ENCODE data around the gene ICAM1. TPM values are rescaled to one million over a fixed set of nuclear protein-coding genes. Genes with fewer than 3 reads are reported as not detected.

Gene ICAM1
- total RNA-seq, 2 donors from 2014 or later: 7.3 to 68.9 TPM

DNA sequence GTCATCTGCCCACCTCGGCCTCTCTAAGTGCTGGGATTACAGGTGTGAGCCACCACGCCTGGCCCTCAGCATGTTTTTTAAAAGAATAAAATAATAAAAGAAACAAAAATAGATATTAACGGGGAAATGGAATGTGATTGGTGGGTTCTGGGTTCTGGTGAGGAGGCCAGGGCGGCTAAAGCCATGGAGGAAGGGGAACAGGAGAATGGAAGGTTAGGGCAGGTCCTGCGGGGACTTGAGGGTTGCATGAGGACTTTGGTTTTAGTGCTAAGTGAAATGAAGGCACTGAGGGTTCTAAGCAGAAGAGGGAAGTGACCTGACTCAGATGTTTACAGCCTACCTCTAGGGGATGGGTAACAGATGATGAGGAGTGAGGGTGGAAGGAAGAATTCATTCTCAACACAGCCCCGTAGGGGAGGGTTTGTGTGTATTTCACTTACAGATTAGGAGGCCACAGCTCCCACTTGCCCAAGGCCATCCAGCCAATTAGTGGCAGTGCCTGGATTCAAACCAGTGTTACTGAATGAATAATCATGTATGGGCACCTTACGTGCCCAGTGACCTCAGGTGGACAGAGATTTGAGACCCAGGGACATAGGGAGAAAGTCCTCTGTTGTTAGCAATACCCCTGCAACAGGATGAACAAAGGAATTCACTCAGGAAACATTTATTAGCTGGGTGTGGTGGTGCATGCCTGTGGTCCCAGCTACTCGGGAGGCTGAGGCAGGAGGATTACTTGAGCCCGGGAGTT, 25.6 kb upstream of the ICAM1 start:
- TF ChIP-seq, protein P1, sequence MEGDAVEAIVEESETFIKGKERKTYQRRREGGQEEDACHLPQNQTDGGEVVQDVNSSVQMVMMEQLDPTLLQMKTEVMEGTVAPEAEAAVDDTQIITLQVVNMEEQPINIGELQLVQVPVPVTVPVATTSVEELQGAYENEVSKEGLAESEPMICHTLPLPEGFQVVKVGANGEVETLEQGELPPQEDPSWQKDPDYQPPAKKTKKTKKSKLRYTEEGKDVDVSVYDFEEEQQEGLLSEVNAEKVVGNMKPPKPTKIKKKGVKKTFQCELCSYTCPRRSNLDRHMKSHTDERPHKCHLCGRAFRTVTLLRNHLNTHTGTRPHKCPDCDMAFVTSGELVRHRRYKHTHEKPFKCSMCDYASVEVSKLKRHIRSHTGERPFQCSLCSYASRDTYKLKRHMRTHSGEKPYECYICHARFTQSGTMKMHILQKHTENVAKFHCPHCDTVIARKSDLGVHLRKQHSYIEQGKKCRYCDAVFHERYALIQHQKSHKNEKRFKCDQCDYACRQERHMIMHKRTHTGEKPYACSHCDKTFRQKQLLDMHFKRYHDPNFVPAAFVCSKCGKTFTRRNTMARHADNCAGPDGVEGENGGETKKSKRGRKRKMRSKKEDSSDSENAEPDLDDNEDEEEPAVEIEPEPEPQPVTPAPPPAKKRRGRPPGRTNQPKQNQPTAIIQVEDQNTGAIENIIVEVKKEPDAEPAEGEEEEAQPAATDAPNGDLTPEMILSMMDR (IDR thresholded peaks at IDR 0.05): no peak
- no peak for TF ChIP-seq POLR2A (IDR thresholded peaks at IDR 0.05)
- no peaks in the 10 kb centered on the region for H3K27me3 ChIP-seq
- intact Hi-C loops (cut with DNase I): loop anchor here (5.0 kb wide), 1 partner anchor 313 kb away; no protein-coding TSS in a partner anchor
- no peaks in the 10 kb centered on the region for H3K36me3 ChIP-seq (replicated peaks in 1 of 2; ENCODE audit: insufficient read depth in 1 of 2, low read depth in 2 of 2)
- H3K4me1 ChIP-seq: peaks cover 3% of the 10 kb centered on the region
- no peaks in the 10 kb centered on the region for H3K9me3 ChIP-seq
- ATAC-seq (no peak), DNase-seq (no peak)
- no peak overlapping the region for H3K27ac ChIP-seq
- WGBS, 2 donors: 64 to 72% methylated on average over 9 of the region's 9 CpGs
- H3K4me3 ChIP-seq: no peak overlapping the region

DNA sequence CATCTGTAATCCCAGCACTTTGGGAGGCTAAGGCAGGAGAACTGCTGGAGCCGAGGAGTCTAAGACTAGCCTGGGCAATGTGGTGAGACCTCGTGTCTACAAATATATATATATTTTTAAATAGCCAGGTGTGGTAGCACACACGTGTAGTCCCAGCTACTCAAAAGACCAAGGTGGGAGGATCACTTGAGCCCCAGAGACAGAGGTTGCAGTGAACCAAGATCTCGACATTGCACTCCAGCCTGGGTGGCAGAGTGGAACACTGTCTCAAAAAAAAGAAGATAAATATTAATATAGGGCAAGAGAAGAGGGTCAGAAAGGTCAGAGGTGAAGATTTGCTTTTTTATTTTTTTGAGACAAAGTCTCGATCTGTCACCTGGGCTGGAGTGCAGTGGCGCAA, 24.4 kb upstream of the ICAM1 start:
- no peaks in the 10 kb centered on the region for H3K27me3 ChIP-seq
- H3K9me3 ChIP-seq: no peaks in the 10 kb centered on the region
- ATAC-seq (no peak), DNase-seq (no peak)
- WGBS, 2 donors: 62 to 76% methylated on average over 6 of the region's 6 CpGs
- TF ChIP-seq POLR2A (IDR thresholded peaks at IDR 0.05): no peak
- TF ChIP-seq, protein P1 (IDR thresholded peaks at IDR 0.05): no peak
- intact Hi-C loops (cut with DNase I): loop anchor here (5.0 kb wide), 1 partner anchor 314 kb away; no protein-coding TSS in a partner anchor
- H3K27ac ChIP-seq: no peak overlapping the region
- H3K4me1 ChIP-seq: peaks cover 10% of the 10 kb centered on the region
- no peaks in the 10 kb centered on the region for H3K36me3 ChIP-seq (replicated peaks in 1 of 2; ENCODE audit: insufficient read depth in 1 of 2, low read depth in 2 of 2)
- no peak overlapping the region for H3K4me3 ChIP-seq

DNA sequence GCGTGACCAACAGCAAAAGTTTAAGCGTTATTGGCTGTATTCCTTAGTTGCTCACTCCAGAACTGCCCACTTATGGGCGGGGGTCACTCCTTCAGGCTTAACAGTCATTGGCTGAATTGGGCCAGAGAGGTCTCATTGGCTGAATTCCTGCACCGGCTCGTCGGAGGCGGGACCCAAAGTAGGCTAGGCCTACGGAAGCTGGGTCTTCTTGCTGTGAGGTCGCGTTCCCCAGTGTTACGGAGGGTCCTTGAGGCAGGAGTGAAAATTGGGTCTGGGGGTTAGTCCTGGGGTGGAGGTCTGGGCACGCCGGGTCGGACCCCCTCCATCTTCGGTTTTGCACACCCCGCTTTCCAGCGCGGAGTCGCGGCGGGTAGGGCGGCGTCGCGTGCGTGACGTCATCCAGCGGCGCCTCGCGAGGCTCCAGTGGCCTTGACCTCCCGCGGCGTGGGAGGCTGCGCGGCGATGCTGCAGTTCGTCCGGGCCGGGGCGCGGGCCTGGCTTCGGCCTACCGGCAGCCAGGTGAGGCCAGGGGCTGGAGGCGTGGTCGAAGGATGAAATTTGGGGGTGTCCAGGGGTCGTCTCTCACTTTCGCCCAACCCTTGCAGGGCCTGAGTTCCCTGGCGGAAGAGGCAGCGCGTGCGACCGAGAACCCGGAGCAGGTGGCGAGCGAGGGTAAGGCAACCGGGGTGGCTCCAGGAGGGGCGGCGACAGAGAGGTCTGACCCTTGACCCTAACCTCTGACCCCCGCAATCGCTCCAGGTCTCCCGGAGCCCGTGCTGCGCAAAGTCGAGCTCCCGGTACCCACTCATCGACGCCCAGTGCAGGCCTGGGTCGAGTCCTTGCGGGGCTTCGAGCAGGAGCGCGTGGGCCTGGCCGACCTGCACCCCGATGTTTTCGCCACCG, 18.9 kb upstream of the ICAM1 start, which contains the start of gene MRPL4:
Gene MRPL4 (plus strand): TSS at position 423 of the 903 bp plus-strand sequence. CDS start 40 bp downstream, at position 463.
- peak within 1 kb of the TSS; percentile 81 to 96 for H3K4me3 ChIP-seq
- peak; percentile 96 to 99 (median 97) for DNase-seq
- WGBS, 2 donors: 0 to 1% methylated on average over 13 to 76 of the region's 77 CpGs
- intact Hi-C loops (cut with DNase I): no loop called here
- no peaks in the 10 kb centered on the region for H3K27me3 ChIP-seq
- no peaks in the 10 kb centered on the region for H3K9me3 ChIP-seq
- TF ChIP-seq POLR2A (IDR thresholded peaks at IDR 0.05): peak in 2 of 3 donors; percentile 60 to 68
- TF ChIP-seq, protein P1 (IDR thresholded peaks at IDR 0.05): peak in 1 of 7 experiments; percentile 16
- peak within 1 kb of the TSS; percentile 60 to 90 (median 72) for H3K27ac ChIP-seq
- peaks cover 19% of the 10 kb centered on the region for H3K4me1 ChIP-seq
- peaks cover 0 to 1% of the 10 kb centered on the region in 2 donors for H3K36me3 ChIP-seq (replicated peaks in 1 of 2; ENCODE audit: insufficient read depth in 1 of 2, low read depth in 2 of 2)
- ATAC-seq: peak; percentile 99

DNA sequence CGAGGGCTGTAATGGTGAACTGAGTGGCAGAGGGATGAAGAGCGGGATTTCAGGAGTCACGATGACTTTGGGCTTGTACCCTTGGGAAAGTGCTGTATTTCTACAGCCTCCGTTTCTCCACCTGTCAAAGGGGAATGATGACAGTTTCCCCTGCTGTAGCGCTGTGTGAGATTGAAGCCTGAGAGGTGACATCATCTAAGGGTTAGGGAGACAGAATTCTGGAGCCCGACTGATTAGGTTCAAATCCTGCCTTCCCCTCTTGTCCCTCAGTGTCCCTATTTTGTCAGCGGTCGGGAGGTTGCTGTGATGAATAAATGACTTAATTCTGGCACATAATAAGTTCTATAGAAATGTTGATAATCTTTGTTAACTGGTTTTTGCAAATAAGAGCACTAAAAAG, 18.2 kb upstream of the ICAM1 start:
- ATAC-seq: no peak
- no peak for DNase-seq
- H3K9me3 ChIP-seq: no peaks in the 10 kb centered on the region
- H3K4me1 ChIP-seq: peaks cover 19% of the 10 kb centered on the region
- TF ChIP-seq POLR2A (IDR thresholded peaks at IDR 0.05): no peak
- TF ChIP-seq, protein P1 (IDR thresholded peaks at IDR 0.05): no peak
- H3K27me3 ChIP-seq: no peaks in the 10 kb centered on the region
- 28 to 29% methylated on average over 7 to 8 of the region's 8 CpGs for WGBS, 2 donors
- H3K27ac ChIP-seq: peak overlapping the region; percentile 60 to 90 (median 72)
- H3K4me3 ChIP-seq: peak overlapping the region; percentile 81 to 96
- H3K36me3 ChIP-seq (replicated peaks in 1 of 2; ENCODE audit: insufficient read depth in 1 of 2, low read depth in 2 of 2): peaks cover 0 to 6% of the 10 kb centered on the region in 2 donors
- intact Hi-C loops (cut with DNase I): no loop called here

All from body of pancreas (tissue), 4 donors.